Superior temporal gyrus (tissue), 1 donor: ENCODE data around the gene LGR6.
"Not testable (repeated sequence)": the region's sequence is repeated elsewhere in the genome, so short reads cannot be mapped to it uniquely, and the experiment has no call there.

ENCODE experiments used
- DNase-seq: peaks from one replicate; pipeline ENCODE4 v3.0.0-alpha.2; 2016; ENCODE audit errors: extremely low spot score

LGR6 gene

DNA sequence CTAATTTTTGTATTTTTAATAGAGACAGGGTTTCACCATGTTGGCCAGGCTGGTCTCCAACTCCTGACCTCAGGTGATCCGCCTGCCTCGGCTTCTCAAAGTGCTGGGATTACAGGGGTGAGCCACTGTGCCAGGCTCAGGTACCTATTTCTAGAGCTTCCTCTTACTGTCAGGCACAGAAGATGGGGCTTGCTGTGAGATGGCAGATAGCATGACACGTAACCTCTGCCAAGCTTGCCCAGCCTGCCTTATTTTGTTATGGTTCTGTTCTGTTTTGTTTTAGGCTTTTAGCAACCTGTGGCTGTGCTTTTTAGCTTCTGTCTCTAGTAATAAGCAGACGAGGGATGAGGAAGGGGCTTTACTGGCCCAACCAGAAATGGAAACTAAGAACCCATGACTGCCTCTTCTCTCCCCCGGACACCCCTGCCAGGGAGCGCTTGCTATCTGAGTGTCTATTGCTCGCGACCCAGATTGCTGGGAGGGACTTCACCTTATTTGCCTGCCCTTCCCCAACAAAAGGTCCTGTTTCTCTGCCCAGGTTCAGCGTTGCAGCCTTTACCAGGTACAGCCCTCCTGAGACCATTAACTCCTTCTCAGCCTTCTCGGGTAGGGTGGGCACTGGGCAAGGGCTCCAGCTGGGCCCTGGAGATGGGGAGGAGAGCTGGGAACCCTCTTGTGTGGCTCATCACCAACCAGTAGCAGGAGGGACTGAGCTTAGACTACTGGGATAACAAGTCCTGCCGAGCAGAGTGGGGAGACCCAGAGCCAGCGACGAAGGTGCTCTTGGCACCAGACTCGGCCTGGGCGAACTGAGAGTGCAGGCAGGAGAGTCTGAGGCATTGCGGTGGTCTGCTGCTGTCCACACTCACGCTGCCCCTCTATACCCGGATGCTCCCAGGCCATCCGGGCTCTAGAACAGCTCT, 13.5 kb upstream of the LGR6 start:
- no peak for DNase-seq

DNA sequence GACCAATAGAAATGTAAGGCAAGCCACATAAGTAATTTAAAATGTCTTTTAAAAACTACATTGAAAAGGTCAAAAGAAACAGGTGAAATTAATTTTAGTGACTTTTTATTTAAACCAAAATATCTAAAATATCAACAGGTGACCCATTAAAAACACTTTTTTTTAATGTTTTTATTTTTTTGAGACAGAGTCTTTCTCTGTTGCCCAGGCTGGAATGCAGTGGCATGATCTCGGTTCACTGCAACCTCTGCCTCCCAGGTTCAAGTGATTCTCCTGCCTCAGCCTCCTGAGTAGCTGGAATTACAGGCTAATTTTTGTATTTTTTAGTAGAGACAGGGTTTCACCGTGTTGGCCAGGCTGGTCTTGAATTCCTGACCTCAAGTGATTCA, 12.9 kb upstream of the LGR6 start:
- DNase-seq, result not testable (repeated sequence)

GRCh38 chr1:202181586-202181985, 12.0 kb upstream of the LGR6 start:
- no peak for DNase-seq

DNA sequence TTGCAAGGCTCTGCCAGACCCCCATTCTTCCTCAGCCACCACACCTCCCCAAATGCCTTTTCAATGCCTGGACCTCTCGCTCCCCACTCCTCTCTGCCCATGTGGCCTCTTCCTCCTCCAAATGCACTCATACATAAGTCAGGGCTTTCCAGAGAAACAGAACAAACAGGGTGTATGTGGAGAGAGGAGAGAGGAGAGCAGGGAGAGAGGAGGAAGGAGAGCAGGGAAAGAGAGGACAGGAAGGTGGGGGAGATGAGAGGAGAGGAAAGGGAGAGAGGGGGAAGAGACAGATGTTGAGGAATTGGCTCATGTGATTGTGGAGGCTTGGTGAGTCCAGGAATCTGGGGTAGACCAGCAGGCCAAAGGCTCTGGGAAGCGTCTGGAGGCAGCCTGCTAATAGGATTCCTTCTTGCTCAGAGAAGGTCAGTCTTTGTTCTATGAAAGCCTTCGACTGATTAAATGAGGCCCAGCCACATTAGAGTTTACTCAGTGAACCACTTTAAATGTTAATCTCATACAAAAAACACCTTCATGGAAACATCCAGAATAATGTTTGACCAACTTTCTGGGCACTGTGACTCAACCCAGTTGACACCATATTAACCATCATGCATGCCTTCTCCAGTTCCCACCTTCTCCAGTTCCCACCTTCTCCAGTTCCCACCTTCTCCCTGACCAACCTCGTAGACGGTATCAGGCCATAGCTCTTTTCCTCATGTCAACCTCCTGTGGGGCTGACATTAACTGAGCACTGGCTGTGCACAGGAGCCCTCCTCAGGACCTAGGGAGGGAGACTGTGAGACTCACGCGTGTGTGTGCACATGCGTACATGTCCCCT, 11.3 kb upstream of the LGR6 start:
- DNase-seq, result no peak

DNA sequence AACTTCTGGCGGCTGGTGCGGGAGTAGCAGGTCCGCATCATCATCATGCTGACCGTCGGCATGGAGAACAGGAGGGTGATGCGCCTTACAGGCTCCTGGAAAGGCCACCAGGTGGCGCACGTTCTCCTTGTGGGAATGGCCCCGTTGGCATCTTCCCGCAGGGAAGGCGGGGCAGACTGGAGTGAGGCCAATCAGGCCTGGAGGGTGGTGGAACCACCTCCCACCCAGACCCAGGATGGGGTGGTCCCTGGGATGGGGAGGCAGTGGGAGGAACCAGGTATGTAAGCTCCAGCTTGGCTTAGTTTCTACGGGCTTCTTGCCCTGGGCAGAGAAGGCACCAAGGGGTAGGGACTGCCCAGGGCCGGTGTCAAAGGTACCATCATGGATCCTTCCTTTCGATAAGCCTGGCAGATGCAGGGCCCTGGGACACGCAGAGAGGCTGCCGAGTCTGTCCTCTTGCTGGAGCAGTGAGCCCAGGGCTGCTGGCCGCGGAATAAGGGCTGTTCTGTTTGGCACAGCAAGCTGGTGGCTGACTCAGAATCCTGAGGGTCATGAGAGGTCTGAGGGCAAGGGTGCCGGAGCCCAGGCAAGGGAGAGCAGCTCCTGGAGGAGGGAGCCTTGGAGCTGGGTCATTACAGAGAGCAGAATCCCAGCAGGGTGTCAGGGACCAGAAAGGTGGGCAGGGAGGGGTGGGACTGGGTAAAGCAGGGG, 8.7 kb upstream of the LGR6 start:
- DNase-seq, result peak; percentile 87

GRCh38 chr1:202186327-202186726, 7.3 kb upstream of the LGR6 start:
- no peak for DNase-seq

- DNase-seq, result no peak
Observed at GRCh38 chr1:202187041-202187671, 6.4 kb upstream of the LGR6 start.

DNA sequence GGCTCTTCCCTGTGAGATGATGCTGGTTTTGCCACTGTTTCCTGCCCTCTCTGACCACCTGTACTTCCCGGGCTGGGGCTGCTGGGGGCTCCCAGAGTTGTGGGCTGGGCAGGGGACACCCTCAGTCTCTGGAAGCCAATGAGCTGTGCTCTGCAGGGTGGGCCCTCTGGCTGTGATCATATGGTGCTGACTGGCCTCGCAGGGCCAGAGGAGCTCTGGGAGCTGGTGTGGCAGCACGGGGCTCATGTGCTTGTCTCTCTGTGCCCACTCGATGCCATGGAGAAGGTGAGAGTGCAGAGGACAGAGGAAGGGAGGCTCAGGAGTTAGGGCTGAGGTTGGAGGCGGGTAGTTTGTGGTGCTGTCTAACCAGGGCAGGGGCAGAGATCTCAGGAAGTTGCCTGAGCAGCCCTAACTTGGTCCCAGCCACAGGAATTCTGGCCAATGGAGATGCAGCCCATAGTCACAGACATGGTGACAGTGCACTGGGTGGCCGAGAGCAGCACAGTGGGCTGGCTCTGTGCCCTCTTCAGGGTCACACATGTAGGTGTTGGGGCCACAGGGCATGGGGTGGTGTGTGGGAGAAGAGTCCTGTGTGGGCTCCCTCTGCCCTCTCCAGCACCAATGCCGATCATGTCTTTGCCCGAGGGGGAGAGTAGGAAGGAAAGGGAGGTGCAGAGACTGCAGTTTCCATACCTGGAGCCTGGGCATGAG, 5.7 kb upstream of the LGR6 start:
- DNase-seq, result no peak

- DNase-seq, result peak; percentile 82
Observed at GRCh38 chr1:202189001-202189790, 4.4 kb upstream of the LGR6 start.

DNA sequence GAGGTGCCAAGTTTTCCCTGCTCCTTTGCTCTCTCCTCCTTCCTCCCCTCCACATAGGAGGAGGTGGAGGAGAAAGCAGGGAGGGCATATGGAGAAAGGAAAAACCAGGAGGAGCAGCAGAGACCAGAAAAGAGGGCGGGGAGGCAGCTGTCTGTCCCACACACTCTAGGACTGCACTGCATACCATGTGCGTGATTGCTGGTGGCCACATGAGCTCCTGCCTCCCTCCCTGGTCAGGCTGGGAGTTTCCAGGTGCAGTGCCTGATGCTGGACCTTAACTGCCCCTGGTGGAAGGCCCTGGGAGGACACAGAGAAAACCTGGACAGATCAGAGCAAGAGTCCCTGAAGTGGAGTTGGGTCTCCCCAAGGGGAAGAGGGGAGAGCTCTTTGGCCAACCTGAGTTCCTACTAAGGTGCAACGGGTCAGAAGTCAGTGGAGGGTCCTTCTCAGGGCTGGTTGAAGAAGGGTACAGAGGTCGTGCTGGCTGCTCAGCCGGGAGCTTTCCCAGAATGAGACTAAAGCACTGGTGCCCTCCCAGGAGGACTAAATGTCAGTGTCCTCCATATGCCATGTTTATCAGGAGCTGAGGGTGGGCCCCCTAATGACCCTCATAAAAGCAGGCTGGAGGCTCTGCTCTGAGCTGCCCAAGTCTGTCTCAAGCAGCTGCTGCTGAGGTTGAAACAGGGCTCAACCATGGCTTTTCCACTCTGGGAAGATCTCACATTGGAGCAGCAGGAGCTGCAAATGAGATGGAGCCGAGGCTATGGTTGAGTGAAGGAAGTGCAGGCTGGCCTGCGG, 3.5 kb upstream of the LGR6 start:
- no peak for DNase-seq

GRCh38 chr1:202191391-202191790, 2.2 kb upstream of the LGR6 start:
- DNase-seq, result not testable (repeated sequence)

- DNase-seq, result peak; percentile 64
Observed at GRCh38 chr1:202192770-202193613, 607 bp upstream of the LGR6 start.

GRCh38 chr1:202194328-202194648, 689 bp downstream of the LGR6 start:
- no peak for DNase-seq

GRCh38 chr1:202197653-202198365, 4.2 kb downstream of the LGR6 start:
- no peak for DNase-seq

DNA sequence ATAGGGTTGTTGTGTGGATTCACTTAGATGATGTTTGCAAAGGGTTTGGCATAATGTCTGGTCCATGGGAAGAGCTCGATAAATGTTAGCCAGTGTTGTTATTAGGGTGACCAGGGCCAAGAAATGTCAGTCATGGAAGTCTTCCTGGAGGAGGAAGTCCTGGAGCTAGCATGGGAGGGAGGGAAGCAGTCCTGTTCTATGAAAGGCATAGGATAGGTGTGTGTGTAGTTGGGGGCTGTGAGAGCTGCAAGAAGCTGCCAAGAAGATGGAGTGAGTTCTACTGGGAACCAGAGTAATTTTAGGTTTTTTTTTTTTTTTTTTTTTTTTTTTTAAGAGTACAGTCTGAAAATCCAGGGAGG, 4.7 kb downstream of the LGR6 start:
- DNase-seq, result no peak

DNA sequence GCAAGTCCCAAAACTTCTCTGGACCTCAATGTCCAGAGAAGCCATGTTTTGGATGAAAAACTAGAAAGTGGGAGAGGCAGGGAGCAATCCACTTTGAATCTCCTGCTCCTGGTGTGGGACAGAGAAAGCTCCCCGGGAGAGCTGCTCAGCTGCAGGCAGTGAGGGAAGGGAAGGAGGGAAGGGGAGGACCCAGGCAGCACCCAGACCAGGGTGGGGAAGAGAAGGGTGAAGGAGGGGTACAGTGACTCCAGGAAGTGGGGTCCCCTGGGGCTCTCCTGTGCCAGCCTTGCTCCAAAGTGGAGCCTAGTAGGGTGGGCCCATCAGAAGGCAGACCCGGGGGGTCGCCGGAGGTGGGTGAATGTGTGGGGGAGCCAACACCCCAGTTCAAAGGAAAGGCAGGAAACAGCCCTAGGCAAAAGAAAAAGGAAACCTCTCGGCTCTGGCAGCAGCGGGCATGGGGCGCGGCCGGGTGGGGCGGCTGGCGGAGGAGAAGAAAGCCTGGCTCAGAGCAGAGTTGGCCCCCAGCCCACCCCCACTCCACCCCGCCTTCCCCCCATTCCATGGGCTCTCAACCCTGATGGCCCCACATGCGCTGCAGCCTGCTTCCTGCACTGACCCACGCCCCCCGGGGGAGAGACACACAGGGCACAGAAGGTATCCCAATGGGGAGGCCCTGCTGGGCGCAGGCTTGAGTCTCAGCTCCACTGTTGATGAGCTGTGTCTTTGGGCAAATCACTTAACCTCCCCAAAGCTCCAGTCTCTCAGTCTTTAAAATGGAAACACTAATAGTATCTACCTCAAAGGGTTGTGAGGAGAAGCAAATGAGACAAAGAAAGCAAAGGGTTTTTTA, 5.7 kb downstream of the LGR6 start:
- no peak for DNase-seq

DNA sequence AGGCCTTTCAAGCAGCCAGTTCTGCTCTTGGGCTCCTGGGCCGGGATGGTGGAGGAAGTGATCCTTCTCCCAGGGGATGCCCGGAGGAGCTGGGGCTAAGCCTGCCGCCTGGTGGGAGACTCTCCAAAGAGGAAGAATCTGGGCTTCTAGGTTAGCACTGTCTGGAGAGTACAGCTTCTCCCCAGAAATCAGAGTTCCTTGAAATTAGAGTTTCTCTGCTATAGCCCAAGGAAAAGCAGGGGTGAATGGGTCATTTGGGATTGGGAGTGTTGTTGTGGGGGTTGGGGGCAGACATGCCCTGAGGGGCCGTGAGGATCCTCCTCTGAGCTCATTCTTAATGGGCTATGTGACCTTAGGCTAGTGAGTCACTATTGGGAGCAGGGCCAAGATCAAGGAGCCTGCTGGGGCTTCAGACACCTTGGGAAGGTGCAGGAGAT, 6.5 kb downstream of the LGR6 start:
- no peak for DNase-seq
